HUES6 (cell line): ENCODE data around the gene STIL.

Source experiments
- H3K27ac ChIP-seq: 2 replicates; pipeline ENCODE4 v1.7.0; 2013; ENCODE audit warnings: low read depth, mild to moderate bottlenecking, low read length, inconsistent platforms
- H3K27me3 ChIP-seq: 2 replicates; pipeline ENCODE4 v1.6.1; 2013; ENCODE audit warnings: low read length; ENCODE audit not compliant: control insufficient read depth, insufficient read depth
- H3K36me3 ChIP-seq: 2 replicates; pipeline ENCODE4 v1.6.1; 2013; ENCODE audit warnings: low read length; ENCODE audit not compliant: control insufficient read depth, insufficient read depth
- H3K4me1 ChIP-seq: 2 replicates; pipeline ENCODE4 v1.6.1; 2013; ENCODE audit warnings: low read length; ENCODE audit not compliant: control insufficient read depth, insufficient read depth
- H3K4me3 ChIP-seq: 2 replicates; pipeline ENCODE4 v1.5.1; 2013; ENCODE audit warnings: low read depth, low read length
- H3K9ac ChIP-seq: one replicate; pipeline ENCODE4 v1.6.1; 2013; ENCODE audit warnings: mild to moderate bottlenecking, low read length
- H3K9me3 ChIP-seq: 2 replicates; pipeline ENCODE4 v1.6.1; 2013; ENCODE audit warnings: low read depth, low read length; ENCODE audit not compliant: control insufficient read depth, insufficient read depth

The STIL gene

GRCh38 chr1:47333922-47334764 lies 20.2 kb upstream of the STIL start:
- no peaks in the 10 kb centered on the region for H3K36me3 ChIP-seq
- H3K9ac ChIP-seq = peak overlapping the region; percentile 74
- no peaks in the 10 kb centered on the region for H3K9me3 ChIP-seq
- H3K4me3 ChIP-seq = peak overlapping the region; percentile 99
- H3K27me3 ChIP-seq = no peaks in the 10 kb centered on the region
- peak overlapping the region; percentile 79 for H3K27ac ChIP-seq
- peaks cover 12% of the 10 kb centered on the region; the same call in 1 of the 2 replicates for H3K4me1 ChIP-seq

GRCh38 chr1:47333578-47333921 lies 19.6 kb upstream of the STIL start, which contains the start of gene CMPK1:
Gene CMPK1 (plus strand): TSS chr1:47333790. CDS start chr1:47333946, 156 bp downstream.
- peaks cover 12% of the 10 kb centered on the region; the same call in 1 of the 2 replicates for H3K4me1 ChIP-seq

GRCh38 chr1:47332779-47333577 lies 19.0 kb upstream of the STIL start:
- no peaks in the 10 kb centered on the region for H3K36me3 ChIP-seq
- no peak overlapping the region for H3K27ac ChIP-seq
- H3K27me3 ChIP-seq = no peaks in the 10 kb centered on the region
- H3K9me3 ChIP-seq = no peaks in the 10 kb centered on the region
- H3K4me3 ChIP-seq = peak overlapping the region; percentile 99
- H3K9ac ChIP-seq = peak overlapping the region; percentile 71
- H3K4me1 ChIP-seq = peaks cover 12% of the 10 kb centered on the region; the same call in 1 of the 2 replicates

More at GRCh38 chr1:47333578-47333921, 19.6 kb upstream of the STIL start, which contains the start of gene CMPK1:
- no peaks in the 10 kb centered on the region for H3K27me3 ChIP-seq
- peak within 1 kb of the TSS; percentile 79 for H3K27ac ChIP-seq
- H3K4me3 ChIP-seq = peak within 1 kb of the TSS; percentile 99
- peak within 1 kb of the TSS; percentile 74 for H3K9ac ChIP-seq
- no peaks in the 10 kb centered on the region for H3K36me3 ChIP-seq
- no peaks in the 10 kb centered on the region for H3K9me3 ChIP-seq

- H3K36me3 ChIP-seq = no peaks in the 10 kb centered on the region
- no peaks in the 10 kb centered on the region for H3K27me3 ChIP-seq
- H3K27ac ChIP-seq = no peak overlapping the region
- no peak overlapping the region for H3K9ac ChIP-seq
- peaks cover 12% of the 10 kb centered on the region; the same call in 1 of the 2 replicates for H3K4me1 ChIP-seq
- H3K9me3 ChIP-seq = no peaks in the 10 kb centered on the region
- H3K4me3 ChIP-seq = no peak overlapping the region
Measured at GRCh38 chr1:47331875-47332274, 17.9 kb upstream of the STIL start.

GRCh38 chr1:47330212-47330611 lies 16.3 kb upstream of the STIL start:
- H3K9me3 ChIP-seq = no peaks in the 10 kb centered on the region

GRCh38 chr1:47328992-47329391 lies 15.0 kb upstream of the STIL start:
- no peaks in the 10 kb centered on the region for H3K27me3 ChIP-seq
- H3K27ac ChIP-seq = no peak overlapping the region

More at GRCh38 chr1:47330212-47330611, 16.3 kb upstream of the STIL start:
- no peak overlapping the region for H3K27ac ChIP-seq
- no peak overlapping the region for H3K4me3 ChIP-seq
- H3K36me3 ChIP-seq = no peaks in the 10 kb centered on the region
- H3K4me1 ChIP-seq = peaks cover 12% of the 10 kb centered on the region; the same call in 1 of the 2 replicates
- H3K27me3 ChIP-seq = no peaks in the 10 kb centered on the region
- H3K9ac ChIP-seq = no peak overlapping the region

GRCh38 chr1:47326271-47326670 lies 12.3 kb upstream of the STIL start:
- Histone ChIP-seq H3K9me3 (no peaks in the 10 kb centered on the region), H3K27me3 (no peaks in the 10 kb centered on the region), H3K9ac (no peak overlapping the region), H3K36me3 (no peaks in the 10 kb centered on the region), H3K27ac (no peak overlapping the region), H3K4me3 (no peak overlapping the region), H3K4me1 (peaks cover 2% of the 10 kb centered on the region; the same call in 1 of the 2 replicates)

More at GRCh38 chr1:47328992-47329391, 15.0 kb upstream of the STIL start:
- no peaks in the 10 kb centered on the region for H3K9me3 ChIP-seq
- no peak overlapping the region for H3K9ac ChIP-seq
- H3K4me3 ChIP-seq = no peak overlapping the region
- H3K36me3 ChIP-seq = no peaks in the 10 kb centered on the region
- peaks cover 7% of the 10 kb centered on the region; the same call in 1 of the 2 replicates for H3K4me1 ChIP-seq

GRCh38 chr1:47325528-47325927 lies 11.6 kb upstream of the STIL start:
- Histone ChIP-seq H3K27ac (no peak overlapping the region), H3K9me3 (no peaks in the 10 kb centered on the region), H3K4me3 (no peak overlapping the region), H3K36me3 (no peaks in the 10 kb centered on the region), H3K4me1 (peaks cover 2% of the 10 kb centered on the region; the same call in 1 of the 2 replicates), H3K27me3 (no peaks in the 10 kb centered on the region), H3K9ac (no peak overlapping the region)

GRCh38 chr1:47324682-47325081 lies 10.7 kb upstream of the STIL start:
- H3K9ac ChIP-seq = no peak overlapping the region

GRCh38 chr1:47323599-47324031 lies 9.7 kb upstream of the STIL start:
- Histone ChIP-seq H3K27me3 (no peaks in the 10 kb centered on the region), H3K4me1 (peaks cover 2% of the 10 kb centered on the region; the same call in 1 of the 2 replicates), H3K36me3 (no peaks in the 10 kb centered on the region), H3K27ac (no peak overlapping the region), H3K9me3 (no peaks in the 10 kb centered on the region), H3K4me3 (no peak overlapping the region), H3K9ac (no peak overlapping the region)

More at GRCh38 chr1:47324682-47325081, 10.7 kb upstream of the STIL start:
- H3K27ac ChIP-seq = no peak overlapping the region
- H3K36me3 ChIP-seq = no peaks in the 10 kb centered on the region
- peaks cover 2% of the 10 kb centered on the region; the same call in 1 of the 2 replicates for H3K4me1 ChIP-seq
- H3K4me3 ChIP-seq = no peak overlapping the region
- H3K27me3 ChIP-seq = no peaks in the 10 kb centered on the region
- no peaks in the 10 kb centered on the region for H3K9me3 ChIP-seq
